Heart left ventricle (tissue), 16 donors: ENCODE measurements around the gene IZUMO2. TPM values are rescaled to one million over a fixed set of nuclear protein-coding genes. Genes with fewer than 3 reads are reported as not detected.

ENCODE experiments used
- ATAC-seq, 4 donors: fragments of 200-7000 bp; cut with Tn5 transposase; one replicate each; pipeline ENCODE4 v1.9.1; 2020 to 2022; ENCODE audit warnings: moderate library complexity in 4 of 4, mild to moderate bottlenecking in 3 of 4, moderate number of reproducible peaks in 1 of 4
- DNase-seq, 5 donors: peaks; one replicate each; pipeline ENCODE4 v3.0.0-alpha.2; 2020
- H3K27ac ChIP-seq, 12 donors: fragments of 200-600 bp; sonication (generic) in 4 of 12; one replicate each; pipeline versions ENCODE4 v1.5.0 to v1.8.0; 2016 to 2022; ENCODE audit warnings: mild to moderate bottlenecking in 2 of 12
- H3K27me3 ChIP-seq, 9 donors: fragments of 200-600 bp; sonication (generic) in 2 of 9; one replicate each; pipeline versions ENCODE4 v1.5.1 to v1.8.0; 2016 to 2022; ENCODE audit warnings: mild to moderate bottlenecking in 3 of 9
- H3K36me3 ChIP-seq, 9 donors: fragments of 200-600 bp; sonication (generic) in 2 of 9; one replicate each; pipeline versions ENCODE4 v1.5.0 to v1.8.0; 2018 to 2022; ENCODE audit warnings: mild to moderate bottlenecking in 2 of 9
- H3K4me1 ChIP-seq, 12 donors: fragments of 200-600 bp; sonication (generic) in 4 of 12; one replicate each; pipeline versions ENCODE4 v1.5.0 to v1.8.0; 2016 to 2022; ENCODE audit warnings: mild to moderate bottlenecking in 3 of 12
- H3K4me3 ChIP-seq, 12 donors: fragments of 200-600 bp; sonication (generic) in 4 of 12; one replicate each; pipeline versions ENCODE4 v1.5.0 to v1.8.0; 2017 to 2022; ENCODE audit warnings: mild to moderate bottlenecking in 9 of 12, moderate library complexity in 4 of 12
- H3K9me3 ChIP-seq, 12 donors: fragments of 200-600 bp; sonication (generic) in 4 of 12; one replicate each; pipeline versions ENCODE4 v1.5.0 to v1.8.0; 2016 to 2022; ENCODE audit warnings: mild to moderate bottlenecking in 1 of 12
- POLR2A ChIP-seq, 2 donors: fragments of 450-650 bp; IDR thresholded peaks; one replicate each; pipeline ENCODE4 v1.6.1; 2017; ENCODE audit warnings: antibody characterized with exemption in 2 of 2, mild to moderate bottlenecking in 2 of 2, moderate library complexity in 2 of 2
- WGBS, 4 donors: extraction: QIAGEN DNeasy Blood & Tissue Kit in 2 of 4; methylation state at CpG; one replicate each; pipeline versions ENCODE4 v1.1.5 to v1.1.7; 2013 to 2018; 5-methylcytosine and 5-hydroxymethylcytosine counted together
- intact Hi-C, 10 donors: fragments of 100-400 bp; cut with DNase I; formaldehyde crosslinking; loops; one replicate each; pipeline versions ENCODE4 v1.11.1 to v1.14.2; 2022
- polyA plus RNA-seq, 2 donors: library from polyadenylated mRNA; stranded (reverse); fragments of 200-250 nt; gene quantifications; one replicate each; pipeline ENCODE4 v1.2.3, GENCODE V29; 2013
- total RNA-seq, 9 donors: library from RNA; depleted of rRNA in 2 of 9; stranded (reverse); fragments of >200 nt in 2 of 9; fragmentation: NEBNext Ultra II Directional in 3 of 9; extraction: Animal tissue kit (Norgen Biotek cat#: 25700) in 3 of 9; gene quantifications; one replicate each; pipeline versions ENCODE4 v1.1.0 to v1.2.4, GENCODE V29; 2016 to 2023
- TF ChIP-seq, protein P1 (sequence below), 12 donors: fragments of 200-600 bp; sonication (generic) in 4 of 12; IDR thresholded peaks; one replicate each; pipeline versions ENCODE4 v1.5.0 to v1.8.0; 2018 to 2022; ENCODE audit warnings: antibody characterized with exemption in 12 of 12, mild to moderate bottlenecking in 5 of 12
- donor health status: ischemic (EF 13 %, LVEDD 7.1; RV severe dilation, severe dysfunction).
- donor health status: healthy with polysubstance abuse.
- donor health status: DM: no; HTN: yes; CAD: no.
- donor health status: DM: no; HTN: no; CAD: no.
- donor health status: ischemic (EF 25% LVEDD 6.9; RV normal size, moderate dysfunction).
- donor health status: ischemic (EF 25% LVEDD 5.7; RV mildly dilated, moderate dysfunction).
- donor health status: healthy.
- donor health status: DM: yes; HTN: yes; CAD: no.
- donor health status: ischemic (EF 35%, LVEDD 5.7; RV mildly dilated, moderate dysfunction).
- donor health status: nonischemic (EF 11% LVEDD 7.7; RV severe dilation, severe dysfunction).
- donor health status: DM: yes; HTN: yes; CAD: no.
- donor health status: PGD.
- donor health status: ischemic (EF 29% LVEDD 5.4; RV normal size, mild dysfunction).
- donor health status: nonischemic (EF 23%, LVEDD 6.1; RV moderate dilation, normal function).

Gene IZUMO2
- total and polyA plus RNA-seq, 11 donors: not detected

DNA sequence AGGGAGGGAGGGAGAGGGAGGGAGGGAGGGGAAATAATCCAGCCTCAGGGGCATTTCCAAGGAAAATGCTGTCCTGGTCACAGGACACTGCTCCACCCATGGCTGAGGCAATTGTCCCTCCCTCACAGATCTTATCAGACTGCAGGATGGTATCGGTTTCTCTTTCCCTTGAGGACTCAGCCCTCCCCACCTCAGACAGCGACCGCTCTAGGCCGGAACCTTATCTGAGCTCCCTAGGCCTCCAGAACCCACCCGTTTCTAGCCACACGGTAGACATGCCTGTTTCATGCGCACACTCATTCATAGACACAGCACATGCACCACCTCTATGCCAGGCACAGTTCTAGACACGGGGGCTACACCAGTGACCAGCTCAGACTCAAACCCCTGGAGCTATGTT lies 10.0 kb upstream of the IZUMO2 start:
- TF ChIP-seq, protein P1, sequence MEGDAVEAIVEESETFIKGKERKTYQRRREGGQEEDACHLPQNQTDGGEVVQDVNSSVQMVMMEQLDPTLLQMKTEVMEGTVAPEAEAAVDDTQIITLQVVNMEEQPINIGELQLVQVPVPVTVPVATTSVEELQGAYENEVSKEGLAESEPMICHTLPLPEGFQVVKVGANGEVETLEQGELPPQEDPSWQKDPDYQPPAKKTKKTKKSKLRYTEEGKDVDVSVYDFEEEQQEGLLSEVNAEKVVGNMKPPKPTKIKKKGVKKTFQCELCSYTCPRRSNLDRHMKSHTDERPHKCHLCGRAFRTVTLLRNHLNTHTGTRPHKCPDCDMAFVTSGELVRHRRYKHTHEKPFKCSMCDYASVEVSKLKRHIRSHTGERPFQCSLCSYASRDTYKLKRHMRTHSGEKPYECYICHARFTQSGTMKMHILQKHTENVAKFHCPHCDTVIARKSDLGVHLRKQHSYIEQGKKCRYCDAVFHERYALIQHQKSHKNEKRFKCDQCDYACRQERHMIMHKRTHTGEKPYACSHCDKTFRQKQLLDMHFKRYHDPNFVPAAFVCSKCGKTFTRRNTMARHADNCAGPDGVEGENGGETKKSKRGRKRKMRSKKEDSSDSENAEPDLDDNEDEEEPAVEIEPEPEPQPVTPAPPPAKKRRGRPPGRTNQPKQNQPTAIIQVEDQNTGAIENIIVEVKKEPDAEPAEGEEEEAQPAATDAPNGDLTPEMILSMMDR (IDR thresholded peaks at IDR 0.05): no peak
- TF ChIP-seq POLR2A (IDR thresholded peaks at IDR 0.05): no peak
- Histone ChIP-seq H3K27me3 (peaks cover 0 to 6% (median 0%) of the 10 kb centered on the region in 9 donors), H3K9me3 (no peaks in the 10 kb centered on the region), H3K4me3 (no peak overlapping the region), H3K27ac (no peak overlapping the region), H3K36me3 (no peaks in the 10 kb centered on the region), H3K4me1 (no peaks in the 10 kb centered on the region)
- no peak for DNase-seq
- intact Hi-C loops: no loop called here
- peak in 1 of 4 donors; percentile 32 for ATAC-seq
- 47 to 60% (median 52%) methylated on average over 8 of the region's 8 CpGs for whole genome bisulfite sequencing, 4 donors

DNA sequence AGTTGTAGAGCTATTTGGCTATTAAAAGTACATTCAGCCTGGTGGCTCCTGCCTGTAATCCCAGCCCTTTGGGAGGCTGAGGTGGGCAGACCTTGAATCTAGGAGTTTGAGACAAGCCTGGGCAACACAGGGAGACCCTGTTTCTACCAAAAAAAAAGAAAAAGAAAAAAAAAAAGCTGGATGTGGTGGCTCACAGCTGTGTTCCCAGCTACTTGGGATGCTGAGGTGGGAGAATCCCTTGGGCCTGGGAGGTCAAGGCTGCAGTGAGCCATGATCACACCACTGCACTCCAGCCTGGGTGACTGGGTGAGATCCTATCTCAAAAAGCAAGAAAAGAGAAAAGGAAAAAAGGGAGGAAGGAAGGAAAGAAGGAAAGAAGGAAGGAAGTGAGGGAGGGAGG lies 9.6 kb upstream of the IZUMO2 start:
- no peak overlapping the region for H3K27ac ChIP-seq
- H3K4me3 ChIP-seq: no peak overlapping the region
- intact Hi-C loops: no loop called here
- H3K4me1 ChIP-seq: no peaks in the 10 kb centered on the region
- DNase-seq (no peak), ATAC-seq (no peak)
- H3K36me3 ChIP-seq: no peaks in the 10 kb centered on the region
- no peaks in the 10 kb centered on the region for H3K9me3 ChIP-seq
- H3K27me3 ChIP-seq: peaks cover 0 to 8% (median 0%) of the 10 kb centered on the region in 9 donors
- TF ChIP-seq, protein P1 (IDR thresholded peaks at IDR 0.05): no peak
- TF ChIP-seq POLR2A (IDR thresholded peaks at IDR 0.05): no peak

DNA sequence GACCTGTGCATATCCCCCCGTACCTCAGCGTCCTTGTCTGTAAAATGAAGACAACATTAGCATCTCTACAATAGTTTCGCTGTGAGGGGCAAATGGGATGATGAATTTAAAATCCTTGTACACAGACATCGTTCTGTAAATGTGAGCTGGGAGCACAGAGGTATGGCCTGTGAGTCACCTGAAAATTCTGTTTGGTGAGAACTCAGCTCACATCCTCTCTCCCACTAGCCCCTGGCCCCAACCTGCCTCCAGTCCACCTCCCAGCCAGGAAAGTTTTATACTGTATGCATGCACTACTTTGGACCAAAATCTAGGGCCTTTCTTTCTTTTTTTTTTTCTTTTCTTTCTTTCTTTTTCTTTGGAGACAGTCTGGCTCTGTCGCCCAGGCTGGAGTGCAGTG lies 8.7 kb upstream of the IZUMO2 start:
- Histone ChIP-seq H3K36me3 (no peaks in the 10 kb centered on the region), H3K27ac (no peak overlapping the region), H3K4me3 (no peak overlapping the region), H3K27me3 (peaks cover 0 to 10% (median 0%) of the 10 kb centered on the region in 9 donors), H3K9me3 (no peaks in the 10 kb centered on the region), H3K4me1 (no peaks in the 10 kb centered on the region)
- no peak for TF ChIP-seq POLR2A (IDR thresholded peaks at IDR 0.05)
- TF ChIP-seq, protein P1 (IDR thresholded peaks at IDR 0.05): no peak
- DNase-seq (no peak), ATAC-seq (no peak)
- intact Hi-C loops: no loop called here
- 86 to 92% (median 88%) methylated on average over 5 of the region's 5 CpGs for WGBS, 4 donors

DNA sequence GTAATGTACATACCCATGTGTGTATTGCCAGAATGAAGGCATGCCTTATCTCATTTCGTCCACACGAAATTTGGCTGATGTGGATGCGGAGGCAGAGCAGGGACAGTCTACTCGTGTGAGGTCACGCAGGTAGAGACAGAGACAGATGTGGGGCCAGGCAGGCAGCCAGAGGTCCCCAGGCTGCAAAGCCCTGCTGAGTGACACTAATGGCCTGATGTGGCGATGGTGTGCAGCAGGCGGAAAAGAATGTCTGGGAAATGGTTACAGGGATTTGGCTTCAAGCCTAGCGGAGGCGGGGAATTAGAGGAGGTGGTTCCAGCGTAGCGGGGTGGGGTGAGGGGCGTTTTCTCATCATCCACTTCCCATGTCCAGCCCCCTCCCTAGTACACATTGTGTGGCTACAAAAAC lies 4.2 kb upstream of the IZUMO2 start:
- no peak overlapping the region for H3K4me3 ChIP-seq
- no peak overlapping the region for H3K27ac ChIP-seq
- H3K4me1 ChIP-seq: peaks cover 0 to 4% (median 0%) of the 10 kb centered on the region in 12 donors
- no peak for TF ChIP-seq POLR2A (IDR thresholded peaks at IDR 0.05)
- TF ChIP-seq, protein P1 (IDR thresholded peaks at IDR 0.05): no peak
- intact Hi-C loops: loop anchor here in 1 of 10 donors (5.0 to 10.0 kb wide), 2 partner anchors 77 to 160 kb away; partner anchors contain the start of gene KCNC3
- DNase-seq (no peak), ATAC-seq (no peak)
- H3K9me3 ChIP-seq: no peaks in the 10 kb centered on the region
- H3K27me3 ChIP-seq: peaks cover 0 to 25% (median 3%) of the 10 kb centered on the region in 9 donors
- H3K36me3 ChIP-seq: no peaks in the 10 kb centered on the region
- 41 to 49% (median 45%) methylated on average over 12 of the region's 12 CpGs for WGBS, 4 donors
